GM12875 (cell line): Measurements from ENCODE around the gene STK25.
A peak's percentile ranks its signal among the peaks of the same experiment; 100 is the strongest.

ENCODE experiments used
- H3K4me3 ChIP-seq: one replicate; pipeline ENCODE4 v1.5.1; 2011; ENCODE audit warnings: low read depth, low read length, control low read depth
- CTCF ChIP-seq: IDR thresholded peaks from 2 replicates; pipeline ENCODE4 v1.5.1; 2011; ENCODE audit warnings: low read depth, mild to moderate bottlenecking, control low read depth, inconsistent platforms, low read length, moderate library complexity, borderline replicate concordance; ENCODE audit not compliant: insufficient read depth

STK25 gene

GRCh38 chr2:241516520-241516965 lies 8.2 kb upstream of the STK25 start:
- TF ChIP-seq CTCF = no peak
- H3K4me3 ChIP-seq = no peak overlapping the region

- no peak for TF ChIP-seq CTCF
- H3K4me3 ChIP-seq = no peak overlapping the region
These were observed 6.8 kb upstream of the STK25 start for GRCh38 chr2:241514986-241515737.

- TF ChIP-seq CTCF = no peak
- H3K4me3 ChIP-seq = no peak overlapping the region
These were observed 6.2 kb upstream of the STK25 start for GRCh38 chr2:241514553-241514952.

GRCh38 chr2:241511091-241511741 lies 2.8 kb upstream of the STK25 start:
- no peak for TF ChIP-seq CTCF
- H3K4me3 ChIP-seq = no peak overlapping the region

- peak overlapping the region; percentile 60 for H3K4me3 ChIP-seq
- no peak for TF ChIP-seq CTCF
These were observed 886 bp upstream of the STK25 start for GRCh38 chr2:241509155-241509784.

GRCh38 chr2:241507430-241508239 lies 749 bp downstream of the STK25 start:
- peak overlapping the region; percentile 75 for H3K4me3 ChIP-seq
- TF ChIP-seq CTCF = no peak
